Fibroblast of skin of abdomen (primary cell): ENCODE data around the gene ZFP64.

Experiments used
- DNase-seq: peaks from one replicate; pipeline ENCODE4 v3.0.0-alpha.2; 2013

ZFP64 gene

DNA sequence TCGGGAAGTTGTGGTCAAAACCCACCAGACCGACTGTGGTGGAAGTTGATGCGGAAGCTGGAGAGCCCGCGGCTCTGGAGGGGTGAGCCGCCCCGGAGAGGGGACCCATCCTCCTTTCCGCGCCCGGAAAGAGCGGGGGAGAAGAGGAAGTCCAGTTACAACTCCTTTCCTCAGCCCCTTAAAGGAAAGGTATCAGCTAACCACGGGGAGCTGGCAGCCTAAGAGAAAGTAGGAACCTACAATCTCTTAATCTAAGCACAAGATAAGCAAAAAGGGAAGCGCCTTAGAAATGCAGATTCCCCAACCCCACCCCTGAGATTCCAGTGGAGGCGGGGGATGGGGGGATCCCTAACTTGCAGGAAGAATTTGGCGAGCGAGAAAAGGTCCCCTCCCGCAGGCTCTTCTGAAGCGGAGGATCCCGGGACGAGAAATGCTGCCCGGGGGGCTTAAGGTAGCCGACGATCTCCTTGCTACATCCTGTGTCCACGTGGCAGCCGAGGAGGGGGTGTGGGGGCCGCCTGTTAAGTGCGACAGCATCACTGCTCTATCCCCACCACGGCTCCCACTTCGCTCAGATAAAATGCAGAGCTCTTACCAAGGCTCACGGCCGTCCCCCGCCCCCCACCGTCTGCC, 87.5 kb downstream of the ZFP64 start:
- DNase-seq, result peak; percentile 47

DNA sequence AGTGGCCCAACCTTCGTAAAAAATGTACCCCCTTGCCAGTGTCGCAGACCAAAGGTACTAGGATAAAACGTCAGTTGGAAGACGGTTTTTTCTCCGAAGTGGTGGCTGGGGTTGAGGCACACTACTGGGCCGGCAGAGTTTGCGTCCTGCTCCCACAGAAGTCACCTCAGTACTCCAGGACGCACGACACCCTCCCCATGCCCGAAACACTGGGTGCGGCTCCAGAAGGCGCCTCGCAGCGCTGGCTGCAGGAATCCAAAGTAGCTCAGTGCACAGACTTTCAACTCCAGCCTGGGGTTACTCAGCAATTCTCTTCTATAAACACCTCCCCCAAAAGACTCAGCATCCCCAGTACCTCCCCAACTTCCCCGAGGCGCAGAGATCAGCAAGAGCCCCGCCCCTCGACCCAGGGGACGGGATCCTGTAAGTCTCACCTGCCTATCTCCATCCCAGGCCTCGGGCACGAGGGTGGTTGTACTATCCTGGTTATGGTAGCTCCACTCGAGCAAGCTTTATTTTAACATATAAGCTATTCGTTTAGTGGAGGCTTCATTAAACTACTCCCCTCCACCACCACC, 88.2 kb downstream of the ZFP64 start:
- DNase-seq, result peak; percentile 35

- no peak for DNase-seq
These were observed 89.0 kb downstream of the ZFP64 start for GRCh38 chr20:52102559-52102958.

GRCh38 chr20:52102126-52102525, 89.5 kb downstream of the ZFP64 start:
- no peak for DNase-seq
